ENCODE results near the gene ENTPD7.

ENTPD7 gene

DNA sequence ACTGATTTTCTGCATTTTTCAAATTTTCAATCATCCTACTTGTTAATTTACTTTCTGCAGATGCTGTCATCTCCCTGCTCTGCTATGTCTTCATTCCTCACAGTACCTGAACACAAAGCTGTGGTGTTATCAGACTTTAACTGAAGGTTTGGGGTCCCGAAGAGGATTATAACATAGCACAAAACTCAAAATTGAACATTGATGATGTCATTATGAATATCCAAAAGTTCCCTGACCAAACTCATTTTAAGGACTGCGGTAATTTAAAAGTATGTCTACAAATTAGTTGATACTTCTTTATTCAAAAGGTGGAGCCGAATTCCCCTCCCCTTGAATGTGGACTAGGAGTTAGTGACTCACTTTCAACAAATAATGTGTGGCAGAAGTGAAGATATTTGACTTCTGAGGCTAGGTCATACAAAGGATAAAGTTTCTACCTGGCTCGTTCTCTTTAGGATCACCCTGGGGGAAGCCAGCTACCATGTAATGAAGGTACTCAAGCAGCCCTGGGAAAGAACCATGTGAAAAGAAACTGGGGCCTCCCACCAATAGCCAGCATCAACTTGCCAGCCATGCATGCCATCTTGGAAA is 6.4 kb upstream of the ENTPD7 start:
- no peak for DNase-seq

DNA sequence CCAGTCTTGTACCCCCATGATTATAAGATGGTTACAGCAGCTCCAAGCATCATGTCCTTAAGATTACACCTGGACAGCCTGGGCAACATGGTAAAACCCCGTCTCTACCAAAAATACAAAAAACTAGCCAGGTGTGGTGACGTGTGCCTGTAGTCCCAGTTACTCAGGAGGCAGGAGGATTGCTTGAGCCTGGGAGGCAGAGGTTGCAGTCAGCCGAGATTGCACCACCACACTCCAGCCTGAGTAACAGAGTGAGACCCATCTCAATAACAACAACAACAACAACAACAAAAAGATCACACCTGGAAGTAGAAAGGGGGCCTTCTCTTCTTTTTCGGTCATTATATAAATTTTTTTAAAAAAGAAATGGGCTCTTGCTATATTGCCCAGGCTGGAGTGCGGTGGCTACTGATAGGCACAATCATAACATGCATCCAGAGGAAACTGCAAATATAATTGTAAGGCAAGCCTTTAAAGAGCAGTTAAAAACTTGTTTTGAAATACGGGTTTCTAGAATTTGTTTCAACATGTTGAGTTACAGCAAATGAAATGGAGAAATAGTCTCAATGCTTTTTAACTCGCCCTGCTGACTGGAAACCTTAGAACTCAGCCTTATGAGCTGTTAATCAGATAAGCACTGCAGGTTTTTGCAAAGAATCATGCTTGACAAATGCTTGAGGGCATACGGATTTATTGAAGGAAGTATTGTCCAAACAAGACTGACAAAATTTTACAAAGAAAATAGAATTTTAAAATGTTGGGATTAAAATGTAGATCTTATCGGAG is 4.7 kb upstream of the ENTPD7 start:
- no peak for DNase-seq

DNA sequence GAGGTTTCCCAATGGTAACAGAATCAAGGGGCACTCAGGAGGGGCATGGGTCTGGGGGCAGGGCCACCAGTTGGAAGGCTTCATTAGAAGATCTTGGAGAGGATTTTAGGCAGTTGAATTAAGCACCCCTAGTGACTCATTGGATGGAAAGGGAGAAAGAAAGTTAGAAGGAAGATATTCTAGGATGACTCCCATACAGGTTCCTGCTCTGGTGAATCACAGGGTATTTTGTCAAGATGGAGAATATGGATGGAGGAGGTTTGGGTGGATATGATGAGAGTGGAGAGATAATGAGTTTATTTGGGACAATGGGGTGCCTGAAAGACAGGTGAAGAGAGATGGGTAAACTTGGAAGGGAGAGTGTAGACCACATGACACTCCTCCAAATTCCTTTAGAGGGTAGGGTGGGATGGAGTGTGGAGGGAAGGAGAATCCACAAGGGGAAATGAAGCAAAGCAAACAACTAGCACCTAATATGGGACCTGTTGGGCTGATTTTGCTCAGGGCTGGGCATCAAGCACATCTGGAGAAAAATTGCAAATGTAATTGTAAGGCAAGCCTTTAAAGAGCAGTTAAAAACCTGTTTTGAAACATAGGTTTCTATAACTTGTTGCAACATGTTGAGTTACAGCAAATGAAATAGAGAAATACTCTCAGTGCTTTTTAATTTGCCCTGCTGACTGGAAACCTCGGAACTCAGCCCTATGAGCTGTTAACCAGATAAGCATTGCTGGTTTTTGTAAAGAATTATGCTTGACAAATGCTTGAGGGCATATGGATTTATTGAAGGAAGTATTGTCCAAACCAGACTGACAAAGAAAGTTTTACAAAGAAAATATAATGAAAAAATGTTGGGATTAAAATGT is 2.9 kb upstream of the ENTPD7 start:
- DNase-seq = no peak

DNA sequence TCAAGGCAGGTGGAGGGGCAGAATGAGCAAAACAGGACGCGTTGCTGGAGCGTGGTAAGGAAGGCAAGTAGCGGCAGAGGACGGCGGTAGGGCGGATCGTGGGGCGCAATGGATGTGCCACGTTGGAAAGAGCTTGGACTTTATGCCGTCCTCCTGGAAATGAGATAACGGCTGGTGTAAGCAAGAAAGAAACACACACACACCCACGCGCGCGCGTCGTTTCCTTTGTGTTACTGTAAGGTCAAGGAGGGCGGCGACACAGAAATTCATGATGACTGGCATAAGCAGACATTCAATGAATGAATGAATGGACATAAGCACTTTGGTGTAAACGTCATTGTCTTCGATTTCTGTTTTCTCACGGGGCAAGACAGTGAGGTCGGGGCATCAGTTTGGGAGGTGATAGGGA is 683 bp upstream of the ENTPD7 start:
- DNase-seq = no peak

DNA sequence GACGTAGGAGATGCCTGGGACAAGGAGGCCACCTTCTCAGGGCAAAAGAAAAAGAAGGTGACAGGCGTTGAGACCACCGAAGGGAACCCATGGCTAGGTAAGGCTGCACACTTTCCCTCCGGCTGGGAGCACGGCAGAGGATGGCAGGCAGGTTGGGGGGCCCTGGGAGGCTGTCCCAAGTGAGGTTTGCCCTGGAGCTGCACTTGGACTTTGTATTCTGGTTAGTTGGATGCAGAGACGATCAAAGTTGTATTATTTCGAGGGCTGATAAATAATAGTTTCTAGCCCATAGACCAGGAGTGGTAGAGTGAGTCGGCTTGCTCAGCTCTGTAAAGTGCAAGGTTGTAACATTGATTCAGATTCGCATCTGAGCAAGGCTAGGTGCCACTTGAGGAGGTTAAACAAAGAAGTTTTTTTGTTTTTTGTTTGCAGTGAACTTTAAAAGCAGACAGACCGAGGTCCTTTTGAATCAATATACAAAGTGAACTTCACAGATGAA is 608 bp downstream of the ENTPD7 start:
- no peak for DNase-seq

DNA sequence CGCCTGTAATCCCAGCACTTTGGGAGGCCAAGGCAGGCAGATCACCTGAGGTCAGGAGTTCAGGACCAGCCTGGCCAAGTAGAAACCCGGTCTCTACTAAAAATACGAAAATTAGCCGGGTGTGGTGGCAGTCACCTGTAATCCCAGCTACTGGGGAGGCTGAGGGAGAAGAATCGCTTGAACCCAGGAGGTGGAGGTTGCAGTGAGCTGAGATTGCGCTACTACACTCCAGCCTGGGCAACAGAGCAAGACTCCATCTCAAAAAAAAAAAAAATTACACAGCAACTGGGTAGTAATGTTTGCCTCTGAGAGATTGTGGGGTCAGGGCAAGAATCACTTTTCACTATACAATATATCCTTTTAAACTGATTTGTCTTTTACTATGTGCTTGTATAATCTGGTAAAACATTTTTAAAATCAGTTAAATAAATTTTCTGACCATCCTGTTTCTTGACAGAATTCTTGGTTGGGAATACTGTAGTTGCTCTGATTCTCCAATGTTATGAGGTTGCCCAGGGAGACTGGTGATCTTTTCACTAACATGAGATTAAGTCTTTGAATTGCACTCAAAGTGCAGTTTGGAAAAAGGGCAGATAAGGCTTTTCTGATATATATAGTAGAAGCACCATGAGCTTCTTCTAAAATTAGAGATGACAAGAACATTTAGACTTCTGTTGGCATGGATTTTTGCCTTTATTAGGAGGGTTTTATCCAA is 1.5 kb downstream of the ENTPD7 start:
- no peak for DNase-seq

DNA sequence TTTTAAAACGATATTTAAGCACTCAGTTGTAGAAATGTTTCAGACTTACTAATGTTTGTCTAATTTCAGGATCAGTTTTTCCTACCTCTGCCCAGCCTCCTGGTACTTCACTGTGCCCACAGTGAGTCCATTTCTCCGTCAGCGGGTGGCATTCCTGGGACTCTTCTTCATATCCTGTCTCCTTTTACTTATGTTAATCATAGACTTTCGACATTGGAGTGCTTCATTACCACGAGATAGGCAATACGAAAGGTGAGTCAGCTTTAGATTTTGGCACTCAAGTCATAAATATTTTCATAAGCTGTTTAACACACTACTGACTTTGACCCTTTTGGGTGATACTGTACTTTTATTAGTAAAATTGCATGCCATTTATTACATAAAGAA is 2.1 kb downstream of the ENTPD7 start:
- DNase-seq = no peak

DNA sequence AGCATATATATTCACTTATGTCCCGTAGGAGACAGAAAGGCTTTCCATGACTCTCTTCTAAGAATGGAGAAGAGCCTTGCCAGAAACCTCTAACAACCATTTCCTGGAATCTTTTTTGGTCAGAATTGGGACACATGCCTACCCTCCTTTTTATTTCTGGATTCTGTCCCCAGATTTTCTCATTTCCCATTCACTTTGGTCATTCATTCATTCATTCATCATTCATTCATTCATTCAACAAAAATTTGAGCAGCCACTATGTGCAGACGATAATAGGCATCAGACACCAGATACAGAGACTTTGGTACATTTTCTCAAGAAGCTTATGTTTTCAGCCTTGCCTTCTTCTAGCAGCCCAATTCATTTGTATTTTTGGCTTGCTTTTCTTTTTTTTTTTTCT is 6.0 kb downstream of the ENTPD7 start:
- DNase-seq = no peak

DNA sequence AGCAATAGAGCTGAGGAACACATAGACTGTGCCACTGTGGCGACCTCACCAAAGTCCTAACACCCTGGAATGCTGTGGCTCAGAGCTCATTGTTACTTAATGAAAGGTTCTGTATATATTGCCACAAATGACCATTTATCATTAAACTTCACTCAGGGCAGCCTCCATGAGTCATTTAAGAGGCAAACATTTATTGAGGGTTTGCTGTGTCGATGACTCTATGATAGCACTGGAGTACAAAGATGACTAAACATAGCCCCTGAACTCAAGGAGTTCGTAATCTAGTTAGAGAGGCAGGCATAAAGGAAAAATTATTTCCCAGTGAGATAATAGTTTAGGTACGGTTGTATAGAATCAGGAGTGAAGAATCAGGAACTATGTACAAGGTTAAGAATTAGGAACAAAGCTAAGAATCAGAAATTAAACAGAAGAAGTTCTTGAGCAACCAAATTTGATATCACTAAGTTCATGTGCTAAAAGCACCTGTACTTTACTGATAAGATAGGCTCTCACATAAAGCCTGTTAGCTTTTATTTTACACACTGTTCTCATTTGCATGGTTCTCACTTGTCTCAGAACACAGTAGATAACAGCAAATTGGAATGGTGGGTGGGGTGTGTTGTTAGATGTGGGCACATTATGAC is 7.9 kb downstream of the ENTPD7 start:
- DNase-seq = no peak

DNA sequence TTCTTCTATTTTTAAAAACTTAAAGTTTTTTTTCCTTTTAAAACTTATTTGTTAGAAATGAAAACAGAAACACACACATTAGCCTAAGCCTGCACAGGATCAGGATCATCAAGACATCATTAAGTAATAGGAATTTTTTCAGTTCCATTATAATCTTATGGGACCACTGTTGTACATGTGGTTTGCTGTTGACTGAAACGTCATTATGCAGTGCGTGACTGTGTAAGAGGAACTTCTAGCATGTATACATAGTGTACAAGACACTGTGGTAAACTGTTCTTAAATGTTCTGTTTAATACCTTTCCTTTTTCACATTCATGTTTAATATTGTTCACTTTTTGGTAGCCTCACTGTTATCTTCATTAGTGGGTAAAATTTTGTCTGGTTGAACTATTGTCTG is 12.1 kb downstream of the ENTPD7 start:
- DNase-seq = no peak

DNA sequence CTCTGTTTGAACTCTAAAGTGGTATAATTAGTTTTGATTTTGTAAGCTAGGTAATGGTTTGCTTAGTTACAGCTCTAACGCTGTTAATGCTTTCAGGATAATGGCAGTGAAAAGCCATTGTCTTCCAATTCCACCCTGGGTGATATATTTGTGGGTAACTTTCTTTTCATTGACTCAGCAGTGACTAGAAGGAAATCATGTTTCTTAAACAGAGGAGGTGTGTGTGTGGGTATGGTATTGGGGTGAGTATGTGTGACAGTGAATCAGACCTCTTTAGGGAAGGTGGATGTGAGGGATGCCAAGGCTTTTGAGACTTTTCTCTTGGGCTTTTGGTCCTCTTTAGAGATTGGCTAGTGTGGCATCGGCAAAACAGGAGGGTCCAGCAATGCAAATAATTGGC is 13.6 kb downstream of the ENTPD7 start:
- no peak for DNase-seq

DNA sequence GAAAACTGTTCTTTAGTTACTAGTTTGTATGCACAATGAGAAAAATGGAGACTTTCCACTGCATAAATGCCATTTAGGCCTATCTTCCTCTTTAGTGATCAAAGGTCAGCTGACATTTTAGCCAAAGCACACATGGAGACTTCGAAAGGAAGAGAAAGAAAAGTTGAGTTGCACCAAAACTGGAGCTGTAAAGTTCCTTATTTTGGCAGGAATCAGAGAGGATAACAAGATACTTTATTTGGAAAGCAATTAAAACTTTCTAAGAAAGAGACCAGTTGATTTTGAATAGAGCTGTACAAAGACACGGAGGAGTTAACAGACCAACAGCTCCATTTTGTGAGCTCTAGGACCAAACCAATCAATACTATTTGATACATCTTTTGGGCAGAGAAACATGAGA is 14.2 kb downstream of the ENTPD7 start:
- no peak for DNase-seq

DNA sequence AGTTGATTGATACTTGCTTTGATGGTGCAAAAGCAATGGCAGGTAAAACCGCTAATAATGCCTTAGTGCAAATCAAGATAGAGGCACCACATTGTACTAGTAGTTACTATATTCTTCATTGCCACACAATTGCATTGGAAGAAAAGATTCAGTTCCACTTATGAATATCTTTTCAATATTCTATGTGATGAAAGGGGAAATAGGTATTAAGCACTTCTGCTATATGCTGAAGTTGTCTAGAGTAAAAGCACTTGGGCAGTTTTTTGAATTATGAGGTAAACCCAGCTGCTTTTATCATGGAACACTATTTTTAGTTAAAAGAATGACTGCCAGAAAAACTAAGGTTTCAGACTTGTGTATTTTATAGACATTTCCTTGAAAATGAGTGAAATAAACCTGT is 15.5 kb downstream of the ENTPD7 start:
- DNase-seq = no peak

DNA sequence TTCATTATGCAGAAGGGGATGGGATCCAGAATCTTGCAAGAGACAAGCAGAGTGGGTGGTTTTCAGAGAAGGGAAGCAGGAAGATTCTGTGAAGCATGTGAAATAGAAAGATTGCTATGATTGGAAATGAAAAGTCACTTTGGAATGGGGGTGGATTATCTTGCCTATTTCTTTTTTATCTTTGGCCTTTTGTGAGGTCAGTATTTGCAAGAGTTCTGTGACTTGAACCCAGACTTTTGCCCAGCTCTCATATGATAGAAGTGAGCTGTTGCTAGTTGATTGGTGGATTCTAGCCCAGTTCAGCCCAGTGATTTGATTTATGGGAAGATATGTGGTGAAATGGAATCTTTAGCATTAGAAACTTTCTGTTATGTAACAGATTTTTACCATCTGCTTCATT is 17.1 kb downstream of the ENTPD7 start:
- DNase-seq = no peak

DNA sequence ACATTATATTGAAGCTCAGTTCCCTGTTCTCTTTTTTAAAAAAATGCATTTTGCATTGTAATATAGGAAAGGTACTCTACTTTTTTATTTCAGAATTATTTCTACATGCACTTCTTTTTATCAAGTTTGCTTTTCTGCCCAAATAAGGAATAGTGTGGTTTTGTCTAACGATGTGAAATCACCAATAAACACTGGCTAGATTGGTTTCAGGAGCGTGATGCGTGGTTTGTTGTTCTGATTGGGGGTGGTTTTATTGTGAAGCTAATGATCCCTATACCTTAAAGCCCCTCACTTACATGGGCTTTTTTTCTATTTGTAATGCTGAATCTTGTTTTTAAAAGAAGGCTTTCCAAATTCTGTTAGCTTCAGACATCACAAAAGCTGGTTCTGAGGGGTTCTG is 17.6 kb downstream of the ENTPD7 start:
- no peak for DNase-seq

DNA sequence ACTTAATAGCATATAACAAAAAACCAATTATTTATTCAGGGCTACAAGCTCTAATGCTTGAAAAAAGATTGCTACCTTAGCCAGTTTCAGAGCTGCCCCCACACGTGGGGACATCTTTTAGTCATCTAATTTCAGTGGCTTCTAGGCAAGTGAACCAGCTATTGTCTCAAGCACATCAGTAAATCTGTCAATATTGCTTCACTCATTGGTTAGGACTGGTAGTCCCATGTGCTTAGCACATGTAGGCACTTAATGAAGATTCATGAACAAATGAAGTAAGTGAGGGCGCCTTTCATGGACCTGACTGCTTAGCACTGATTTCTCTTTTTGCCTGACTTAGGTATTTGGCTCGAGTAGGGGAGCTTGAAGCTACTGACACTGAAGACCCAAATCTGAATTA is 19.6 kb downstream of the ENTPD7 start:
- no peak for DNase-seq

DNA sequence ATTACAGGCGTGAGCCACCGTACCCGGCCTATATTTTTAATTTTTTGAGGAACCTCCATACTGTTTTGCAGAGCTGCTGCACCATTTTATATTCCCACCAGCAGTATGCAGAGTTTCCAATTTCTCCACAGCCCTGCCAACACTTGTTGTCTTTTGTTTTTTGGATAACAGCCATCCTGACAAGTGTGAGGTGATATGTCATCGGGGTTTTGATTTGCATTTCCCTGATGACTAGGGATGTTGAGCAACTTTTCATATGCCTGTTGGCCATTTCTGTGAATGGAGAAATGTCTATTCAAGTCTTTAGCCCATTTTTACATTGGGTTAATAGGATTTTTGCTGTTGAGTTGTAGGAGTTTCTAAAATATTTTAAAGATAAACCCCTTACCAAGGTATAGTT is 22.2 kb downstream of the ENTPD7 start:
- no peak for DNase-seq

DNA sequence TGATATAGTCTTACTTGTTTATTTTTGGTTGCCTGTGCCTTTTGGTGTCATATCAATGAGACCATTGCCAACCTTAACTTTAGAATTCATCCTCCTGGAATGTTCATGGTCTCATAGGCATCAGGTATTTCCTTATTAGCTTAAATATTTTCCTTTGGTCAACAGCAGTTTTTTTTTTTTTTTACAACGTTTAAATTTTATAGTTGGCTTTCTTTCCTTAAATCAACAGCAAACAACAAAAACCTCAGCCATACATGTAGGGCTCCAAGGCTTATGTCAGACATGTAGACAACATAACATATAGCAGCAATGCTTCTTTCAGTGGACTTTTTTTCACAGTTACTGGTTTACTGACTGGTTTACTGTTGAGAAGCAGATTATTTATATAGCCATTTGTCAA is 22.7 kb downstream of the ENTPD7 start:
- no peak for DNase-seq

DNA sequence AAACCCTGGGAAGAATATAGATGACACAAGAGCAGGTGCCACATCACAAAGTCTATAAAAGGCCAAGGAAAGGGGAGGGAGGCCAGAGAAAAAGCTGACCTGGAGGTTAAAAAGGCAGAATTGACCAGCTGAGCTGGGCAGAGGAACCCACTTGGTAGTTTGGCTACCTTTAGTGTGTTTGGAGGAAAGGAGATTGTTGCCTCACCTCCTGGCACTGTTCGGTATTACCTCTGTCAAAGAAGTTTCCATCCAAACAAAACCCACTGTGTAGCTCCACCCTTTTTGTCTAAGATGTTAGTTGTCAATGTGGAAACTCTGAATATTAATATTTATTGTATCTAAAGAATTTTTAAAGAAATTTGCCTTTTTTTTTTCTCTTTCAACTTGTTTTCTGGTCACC is 23.4 kb downstream of the ENTPD7 start:
- DNase-seq = no peak

DNA sequence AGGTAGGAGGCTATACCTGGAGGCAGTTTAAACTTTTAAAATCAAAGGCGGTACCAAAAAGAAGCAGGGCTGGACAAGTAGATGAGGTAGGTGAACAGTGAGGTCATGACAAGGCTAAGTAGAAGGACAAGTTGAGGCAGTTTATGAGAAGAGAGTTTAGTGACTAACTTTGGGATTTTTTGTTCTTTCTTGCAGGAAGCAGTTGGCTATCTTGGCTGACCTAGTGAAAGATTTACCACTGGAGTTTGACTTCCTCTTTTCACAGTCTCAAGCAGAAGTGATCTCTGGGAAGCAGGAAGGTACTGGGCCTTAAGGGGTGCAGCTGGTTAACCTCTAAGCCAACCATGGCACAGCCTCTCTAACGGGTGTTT is 26.3 kb downstream of the ENTPD7 start:
- DNase-seq = no peak

DNA sequence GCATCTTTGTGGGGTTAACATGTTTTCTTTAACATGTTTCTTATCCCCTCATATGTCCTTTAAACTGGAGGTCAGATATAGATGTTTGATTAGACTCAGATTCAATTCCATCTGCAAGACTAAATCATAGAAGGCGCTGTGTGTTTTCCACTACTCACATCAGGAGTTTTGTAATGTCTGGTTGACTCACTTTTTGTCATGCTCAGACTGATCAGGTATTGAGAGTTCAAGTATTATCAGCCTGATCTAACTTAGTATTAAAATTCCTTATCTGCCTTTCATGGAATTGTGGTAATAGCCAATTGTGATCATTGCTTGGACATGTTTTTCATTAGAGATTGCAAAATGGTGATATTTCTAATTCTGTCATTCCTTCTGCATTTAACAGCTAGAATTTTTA is 30.2 kb downstream of the ENTPD7 start:
- DNase-seq = no peak

DNA sequence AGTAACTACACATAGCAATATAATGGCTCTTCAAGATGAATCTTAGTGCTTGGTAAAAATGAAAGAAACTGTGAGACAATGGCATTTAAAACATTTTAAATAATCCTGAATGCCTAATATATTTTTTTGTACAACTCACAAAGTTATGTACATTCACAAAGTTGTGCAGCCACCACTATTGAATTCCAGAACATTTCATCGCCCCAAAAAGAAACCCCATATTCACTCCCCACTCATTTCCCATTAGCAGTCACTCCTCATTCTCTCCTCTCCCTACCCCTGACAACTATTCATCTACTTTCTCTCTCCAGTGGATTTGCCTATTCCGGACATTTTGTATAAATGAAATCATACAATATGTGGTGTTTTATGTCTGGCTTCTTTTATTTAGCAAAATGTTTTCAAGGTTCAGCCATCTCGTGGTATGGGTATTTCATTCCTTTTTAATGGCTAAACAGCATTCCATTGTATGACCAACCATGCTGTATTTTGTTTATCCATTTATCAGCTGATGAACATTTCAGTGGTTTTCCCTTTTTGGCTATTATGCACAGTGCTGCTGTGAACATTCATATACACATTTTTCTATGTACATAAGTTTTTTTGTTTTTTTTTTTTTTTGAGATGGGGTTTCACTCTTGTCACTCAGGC is 34.7 kb downstream of the ENTPD7 start:
- no peak for DNase-seq
